Mesenteric fat pad (tissue), 1 donor: ENCODE results near the gene DUT. TPM values are rescaled to one million over a fixed set of nuclear protein-coding genes. Genes with fewer than 3 reads are reported as not detected.

Source experiments
- DNase-seq: peaks from one replicate; pipeline ENCODE4 v3.0.0-alpha.2; 2020; ENCODE audit warnings: low spot score
- long read RNA-seq: library from polyadenylated mRNA; unstranded; transcript quantifications from one replicate; pipeline ENCODE4 v2.0.0, GENCODE V29; 2020
- total RNA-seq: library from RNA; stranded (reverse); fragmentation: NEBNext Ultra II Directional; extraction: Animal tissue kit (Norgen Biotek cat#: 25700); gene quantifications from one replicate; pipeline ENCODE4 v1.2.1, GENCODE V29; 2021
- donor health status: DM: yes; HTN: yes; CAD: no.

DUT gene
- total RNA-seq = 53.9 TPM
- long read RNA-seq, transcript DUT-205 (7 exons, 769 nt) = minor isoform, 22 of 158 reads
- long read RNA-seq, transcript DUT-201 (7 exons, 2,147 nt) = major isoform, 125 of 158 reads
- long read RNA-seq, partial matches to known transcripts = 0 of 158 reads
- long read RNA-seq, other reads (novel, unspliced or antisense) = 4 of 158 reads

- DNase-seq = peak; percentile 96
Observed at GRCh38 chr15:48330855-48331795, at the start of gene DUT. TSS of gene DUT (plus strand) at chr15:48331429. CDS start at chr15:48331516, 87 bp downstream.

- no peak for DNase-seq
Observed at GRCh38 chr15:48281674-48282073, 49.6 kb upstream of the DUT start.

GRCh38 chr15:48282216-48282615 lies 49.0 kb upstream of the DUT start:
- no peak for DNase-seq

- no peak for DNase-seq
Observed at GRCh38 chr15:48283396-48284145, 47.7 kb upstream of the DUT start.

- no peak for DNase-seq
Observed at GRCh38 chr15:48285329-48286214, 45.7 kb upstream of the DUT start.

- DNase-seq = no peak
Observed at GRCh38 chr15:48289628-48290027, 41.6 kb upstream of the DUT start.

- no peak for DNase-seq
Observed at GRCh38 chr15:48292458-48292857, 38.8 kb upstream of the DUT start.

GRCh38 chr15:48297668-48298067 lies 33.6 kb upstream of the DUT start:
- no peak for DNase-seq

- DNase-seq = no peak
Observed at GRCh38 chr15:48298914-48299313, 32.3 kb upstream of the DUT start.

GRCh38 chr15:48300038-48300437 lies 31.2 kb upstream of the DUT start:
- DNase-seq = no peak

GRCh38 chr15:48304398-48304797 lies 26.8 kb upstream of the DUT start:
- DNase-seq = no peak

GRCh38 chr15:48306639-48307038 lies 24.6 kb upstream of the DUT start:
- DNase-seq = no peak

DNA sequence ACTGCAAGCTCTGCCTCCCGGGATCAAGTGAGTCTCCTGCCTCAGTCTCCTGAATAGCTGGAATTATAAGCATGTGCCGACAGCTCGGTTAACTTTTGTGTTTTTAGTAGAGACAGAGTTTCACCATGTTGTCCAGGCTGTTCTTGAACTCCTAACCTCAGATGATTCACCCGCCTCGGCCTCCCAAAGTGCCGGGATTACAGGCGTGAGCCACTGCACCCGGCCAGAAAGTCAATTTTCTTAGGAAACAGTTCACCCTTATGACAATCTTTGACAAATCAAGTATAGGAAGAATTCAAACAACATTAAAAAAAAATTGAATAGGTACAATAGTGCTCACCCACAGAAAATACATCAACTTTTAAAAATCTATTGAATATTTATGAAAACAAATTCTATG lies 23.6 kb upstream of the DUT start:
- DNase-seq = no peak

DNA sequence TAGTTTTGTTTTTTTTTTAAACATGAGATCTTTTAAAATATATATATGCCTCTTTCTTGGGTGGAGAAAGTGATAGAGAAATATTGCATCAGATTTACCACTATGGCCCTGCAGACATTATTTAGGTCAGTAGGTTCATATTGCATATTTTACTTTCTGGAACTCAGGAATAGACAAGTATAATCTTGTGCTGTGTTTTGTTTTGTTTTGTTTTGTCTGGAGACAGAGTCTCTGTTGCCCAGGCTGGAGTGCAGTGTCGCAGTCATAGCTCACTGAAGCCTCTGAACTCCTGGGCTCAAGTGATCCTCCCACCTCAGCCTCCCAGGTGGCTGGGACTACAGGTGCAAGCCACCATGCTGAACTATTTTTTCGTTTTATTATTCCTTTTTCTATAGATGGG lies 21.5 kb upstream of the DUT start:
- DNase-seq = no peak

GRCh38 chr15:48313216-48313615 lies 18.0 kb upstream of the DUT start:
- no peak for DNase-seq

GRCh38 chr15:48315041-48315440 lies 16.2 kb upstream of the DUT start:
- DNase-seq = no peak

DNA sequence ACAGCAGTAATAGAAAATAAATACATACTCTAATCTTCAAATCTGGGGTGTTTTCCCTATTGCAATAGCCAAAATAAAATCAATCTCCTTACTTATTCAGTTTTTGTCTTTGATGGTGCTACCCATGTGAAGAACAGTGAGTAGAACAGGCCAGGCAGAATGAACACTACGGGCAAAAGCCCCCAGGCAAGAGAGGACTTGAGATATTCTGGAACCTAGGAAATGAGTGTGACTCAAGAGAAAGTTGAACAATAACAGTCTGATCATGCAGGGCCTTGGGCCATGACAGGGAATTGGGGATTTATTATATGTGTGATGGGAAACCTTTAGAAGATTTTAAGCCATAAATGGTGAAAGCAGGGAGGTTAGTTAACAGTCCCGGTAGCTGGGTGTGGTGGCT lies 14.0 kb upstream of the DUT start:
- no peak for DNase-seq

DNA sequence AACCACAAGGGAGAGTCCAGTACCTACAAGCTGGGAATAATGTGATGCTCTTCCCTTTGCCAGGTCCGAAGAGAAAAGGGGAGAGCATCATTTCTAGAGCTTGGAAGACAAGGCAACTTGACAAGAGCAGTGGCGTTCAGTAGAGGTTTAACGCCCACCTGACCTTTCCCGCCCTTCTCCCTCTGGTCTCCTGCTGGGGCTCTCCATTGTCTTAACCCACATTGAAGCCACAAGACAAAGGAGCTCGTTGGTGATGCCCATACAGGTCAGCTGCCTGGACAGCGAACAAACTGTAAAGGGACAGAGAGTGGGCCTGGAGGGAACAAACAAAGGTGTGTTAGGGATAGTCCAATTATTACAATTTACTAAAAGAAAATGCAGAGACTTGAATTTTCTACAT lies 13.1 kb upstream of the DUT start:
- no peak for DNase-seq

- DNase-seq = no peak
Observed at GRCh38 chr15:48323294-48323693, 7.9 kb upstream of the DUT start.

- no peak for DNase-seq
Observed at GRCh38 chr15:48324949-48325348, 6.3 kb upstream of the DUT start.

GRCh38 chr15:48325400-48325799 lies 5.8 kb upstream of the DUT start:
- DNase-seq = no peak
